ENCODE data around the gene AMZ1.

AMZ1 gene

GRCh38 chr7:2651336-2651735 lies 36.7 kb upstream of the AMZ1 start:
- no peak for DNase-seq (ENCODE audit: low read depth, low spot score)

DNA sequence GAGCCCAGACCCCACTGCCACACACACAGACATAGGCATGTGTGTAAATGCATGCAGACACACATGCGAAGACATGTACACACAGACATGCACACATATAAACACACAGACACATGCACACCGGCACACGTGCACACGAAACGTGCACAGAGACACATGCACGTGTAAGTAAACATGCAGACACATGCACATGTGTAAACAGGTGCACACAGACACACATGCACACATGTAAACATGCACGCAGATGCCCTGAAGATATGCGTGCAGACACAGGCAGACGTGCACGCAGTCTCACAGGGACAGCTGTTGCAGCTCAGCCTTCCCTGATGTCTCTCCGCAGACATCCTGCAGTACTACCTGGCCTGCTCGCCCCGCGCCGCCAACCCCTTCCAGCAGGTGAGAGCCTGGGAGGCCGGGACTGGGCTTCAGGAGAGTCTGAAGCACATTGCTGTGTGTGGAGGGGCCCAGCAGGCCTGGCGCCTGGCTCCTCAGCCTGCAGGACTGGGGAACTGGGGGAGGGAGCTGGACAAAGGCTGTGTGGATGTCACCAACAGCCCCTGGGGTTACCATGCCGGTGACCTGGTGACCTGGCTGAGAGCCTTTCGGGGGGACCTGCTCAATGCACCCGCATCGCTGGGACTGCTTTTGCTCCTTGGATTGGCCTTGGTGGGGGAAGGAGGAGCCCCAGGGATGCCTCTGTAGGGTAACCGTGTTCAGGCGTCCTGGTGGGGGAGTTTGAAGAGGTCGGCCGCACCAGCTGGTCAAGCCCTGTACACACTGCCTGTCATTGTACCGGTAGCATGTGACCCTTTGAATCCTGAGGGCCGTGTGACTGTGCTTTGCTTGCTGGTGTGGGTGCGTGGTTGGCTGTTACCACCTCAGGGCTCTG lies 35.9 kb upstream of the AMZ1 start:
- DNase-seq (ENCODE audit: low read depth, low spot score): no peak

- no peak for DNase-seq (ENCODE audit: low read depth, low spot score)
These were observed 35.3 kb upstream of the AMZ1 start for GRCh38 chr7:2652736-2653060.

DNA sequence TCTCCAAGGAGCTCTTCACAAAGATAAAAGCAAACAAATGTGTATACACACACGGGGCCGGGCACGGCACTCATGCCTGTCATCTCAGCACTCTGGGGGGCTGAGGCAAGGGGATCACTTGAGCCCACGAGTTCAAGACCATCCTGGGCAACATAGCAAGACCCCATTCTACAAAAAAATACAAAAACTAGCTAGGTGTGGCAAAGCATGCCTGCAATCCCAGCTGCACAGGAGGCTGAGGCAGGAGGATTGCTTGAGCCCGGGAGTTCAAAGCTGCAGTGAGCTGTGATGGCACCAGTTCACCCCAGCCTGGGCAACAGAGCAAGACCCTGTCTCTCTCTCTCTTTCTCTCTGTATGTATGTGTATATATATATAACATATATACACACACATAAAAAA lies 33.9 kb upstream of the AMZ1 start:
- no peak for DNase-seq (ENCODE audit: low read depth, low spot score)

- no peak for DNase-seq (ENCODE audit: low read depth, low spot score)
These were observed 32.0 kb upstream of the AMZ1 start for GRCh38 chr7:2655870-2656614.

GRCh38 chr7:2657208-2657607 lies 30.8 kb upstream of the AMZ1 start:
- DNase-seq (ENCODE audit: low read depth, low spot score): no peak

DNA sequence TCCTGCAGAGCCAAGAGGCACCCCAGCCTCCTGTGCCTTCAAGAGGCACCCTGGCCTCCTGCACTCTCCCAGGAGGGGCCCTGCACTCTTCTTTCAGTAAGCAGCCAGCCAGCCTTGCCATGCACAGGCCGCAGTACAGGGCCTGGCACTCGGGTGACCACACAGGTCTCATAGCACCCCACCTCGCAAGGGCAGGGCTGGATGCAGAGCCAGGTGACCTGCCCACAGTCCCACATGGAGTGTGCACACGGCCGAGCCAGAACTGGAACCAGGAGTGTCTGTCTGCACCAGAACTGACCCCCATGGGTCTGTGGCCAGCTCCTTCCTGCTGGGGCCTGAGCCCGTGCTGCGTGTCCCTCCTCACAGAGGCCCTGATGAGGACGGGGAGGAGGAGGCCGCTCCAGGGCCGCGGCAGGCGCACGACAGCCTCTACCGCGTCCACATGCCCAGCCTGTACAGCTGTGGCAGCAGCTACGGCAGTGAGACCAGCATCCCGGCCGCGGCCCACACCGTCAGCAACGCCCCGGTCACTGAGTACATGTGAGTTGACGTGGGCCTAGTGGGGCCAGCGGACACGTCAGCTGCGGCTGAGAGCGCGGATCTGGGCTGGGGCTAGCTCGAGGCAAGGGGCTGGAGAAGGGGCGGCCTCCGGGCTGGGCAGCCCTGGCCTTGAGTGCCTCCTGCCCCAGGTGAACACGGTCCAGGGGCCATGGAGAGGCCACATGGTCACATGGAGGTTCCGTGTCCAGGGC lies 29.9 kb upstream of the AMZ1 start:
- no peak for DNase-seq (ENCODE audit: low read depth, low spot score)

DNA sequence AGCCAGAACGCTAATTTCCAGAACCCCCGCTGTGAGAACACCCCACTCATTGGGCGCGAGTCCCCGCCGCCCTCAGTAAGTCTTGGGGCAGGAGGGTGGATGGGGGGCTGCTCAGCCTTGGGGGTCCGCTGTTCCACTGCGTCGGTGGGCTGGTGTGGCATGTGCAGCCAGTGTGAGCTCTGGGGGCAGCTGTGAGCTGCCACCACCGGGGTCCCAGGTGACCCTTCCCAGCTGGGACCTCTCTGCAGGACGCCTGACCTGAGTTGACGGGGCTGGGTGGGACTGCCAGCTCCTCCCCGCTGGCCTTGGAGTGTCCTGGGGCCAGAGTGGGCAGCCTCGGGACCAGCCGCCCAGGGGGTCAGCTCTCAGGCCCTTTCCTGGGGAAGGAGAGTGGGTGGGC lies 29.1 kb upstream of the AMZ1 start:
- DNase-seq (ENCODE audit: low read depth, low spot score): no peak

DNA sequence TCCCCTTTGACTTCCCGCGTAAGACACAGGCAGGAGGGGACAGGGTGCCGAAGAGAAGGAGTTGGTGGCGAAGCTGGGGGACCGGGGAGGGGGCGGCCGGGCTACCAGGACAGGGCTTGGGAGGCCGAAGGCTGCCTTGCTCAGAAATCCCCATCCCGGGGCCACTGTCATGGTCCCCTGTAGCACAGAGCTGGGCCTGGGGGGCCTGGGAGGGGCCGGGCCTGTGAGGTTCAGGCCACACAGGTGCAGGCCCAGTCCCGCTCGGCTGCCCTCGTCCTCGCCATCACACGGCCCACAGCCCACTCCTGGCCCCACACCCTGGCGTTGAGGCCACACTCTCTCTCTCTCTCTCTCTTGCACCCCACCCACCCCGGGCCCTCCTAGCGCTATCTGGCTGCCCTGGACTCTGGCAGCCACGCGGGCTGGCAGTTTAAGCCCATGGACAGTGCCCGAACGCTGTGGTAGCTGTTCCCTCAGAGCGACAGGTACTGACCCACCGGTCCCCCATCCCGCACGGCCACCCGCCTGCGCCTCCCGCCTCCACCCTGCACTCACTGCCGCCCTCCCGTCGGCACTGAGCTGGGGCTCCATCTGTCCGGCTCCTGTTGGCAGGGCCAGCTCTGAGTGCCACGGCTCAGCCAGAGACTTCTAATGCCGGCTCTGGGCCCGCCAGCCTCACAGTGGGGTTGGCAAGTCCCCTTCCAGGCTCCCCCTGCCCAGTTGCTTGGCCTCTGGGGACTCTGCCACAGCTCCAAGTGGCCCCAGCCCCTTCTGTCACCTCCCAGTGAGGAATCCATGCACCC lies 28.2 kb upstream of the AMZ1 start:
- no peak for DNase-seq (ENCODE audit: low read depth, low spot score)

GRCh38 chr7:2660359-2661095 lies 27.5 kb upstream of the AMZ1 start:
- DNase-seq (ENCODE audit: low read depth, low spot score): no peak

- DNase-seq (ENCODE audit: low read depth, low spot score): no peak
These were observed 26.9 kb upstream of the AMZ1 start for GRCh38 chr7:2661096-2661449.

GRCh38 chr7:2661602-2662272 lies 26.3 kb upstream of the AMZ1 start:
- DNase-seq (ENCODE audit: low read depth, low spot score): no peak

- no peak for DNase-seq (ENCODE audit: low read depth, low spot score)
These were observed 25.5 kb upstream of the AMZ1 start for GRCh38 chr7:2662273-2663120.

DNA sequence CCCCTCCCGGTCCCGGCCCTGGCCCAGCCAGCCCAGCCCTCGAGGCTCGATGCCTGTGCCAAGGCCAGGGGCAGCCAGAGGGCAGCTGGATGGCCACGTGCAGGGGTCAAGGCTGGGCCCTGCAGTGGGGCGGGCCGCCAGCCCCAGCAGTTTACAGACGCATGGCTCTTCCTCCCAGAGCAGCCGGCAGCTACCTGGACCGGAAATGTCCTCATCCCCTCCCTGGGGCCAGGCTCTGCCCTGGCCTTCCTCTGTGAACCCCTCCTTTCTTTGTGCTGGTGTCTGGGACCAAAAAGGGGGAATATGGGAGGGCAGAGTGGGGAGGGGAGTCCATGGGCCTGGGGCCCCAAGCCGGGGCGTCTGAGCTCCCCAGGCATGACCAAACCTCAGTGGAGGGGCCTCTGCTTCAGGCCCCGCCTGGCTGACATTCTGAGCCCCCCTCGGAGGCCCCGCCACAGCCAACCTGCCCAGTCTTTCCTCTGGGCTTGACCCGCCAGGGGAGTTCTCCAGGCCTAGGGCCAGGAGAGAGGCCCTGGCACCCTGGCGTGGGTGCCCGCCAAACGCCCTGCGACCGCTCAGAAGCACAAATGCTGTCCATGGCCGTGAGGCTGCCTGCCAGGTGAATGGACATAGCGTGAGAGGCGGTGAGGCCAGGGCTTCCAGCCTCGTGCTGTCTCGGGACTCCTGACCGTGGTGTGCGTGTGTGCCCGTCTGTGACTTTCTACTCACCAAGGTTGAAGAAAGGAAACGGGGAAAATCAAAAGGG lies 24.7 kb upstream of the AMZ1 start:
- DNase-seq (ENCODE audit: low read depth, low spot score): no peak

GRCh38 chr7:2663960-2664359 lies 24.0 kb upstream of the AMZ1 start:
- DNase-seq (ENCODE audit: low read depth, low spot score): no peak

DNA sequence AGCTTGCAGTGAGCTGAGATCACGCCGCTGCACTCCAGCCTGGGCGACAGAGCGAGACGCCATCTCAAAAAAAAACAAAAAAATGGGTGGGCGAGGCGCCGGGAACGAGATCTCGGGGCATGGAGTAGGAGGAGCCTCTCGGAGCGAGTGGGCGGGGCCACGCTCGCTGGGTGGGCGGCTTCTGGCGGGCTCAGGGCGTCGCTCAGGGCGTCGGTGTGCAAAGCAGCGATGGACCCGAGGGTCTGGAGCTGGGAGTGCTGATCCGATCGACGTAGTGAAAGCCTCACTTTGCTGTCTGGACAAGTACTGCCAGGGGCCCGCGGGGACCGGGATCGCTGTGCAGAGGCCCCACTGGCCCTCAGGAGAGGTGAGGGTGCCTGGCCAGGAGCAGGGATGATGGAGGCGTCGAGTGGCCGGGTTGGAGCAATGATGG lies 22.6 kb upstream of the AMZ1 start:
- no peak for DNase-seq (ENCODE audit: low read depth, low spot score)

GRCh38 chr7:2666155-2666554 lies 21.8 kb upstream of the AMZ1 start:
- no peak for DNase-seq (ENCODE audit: low read depth, low spot score)

DNA sequence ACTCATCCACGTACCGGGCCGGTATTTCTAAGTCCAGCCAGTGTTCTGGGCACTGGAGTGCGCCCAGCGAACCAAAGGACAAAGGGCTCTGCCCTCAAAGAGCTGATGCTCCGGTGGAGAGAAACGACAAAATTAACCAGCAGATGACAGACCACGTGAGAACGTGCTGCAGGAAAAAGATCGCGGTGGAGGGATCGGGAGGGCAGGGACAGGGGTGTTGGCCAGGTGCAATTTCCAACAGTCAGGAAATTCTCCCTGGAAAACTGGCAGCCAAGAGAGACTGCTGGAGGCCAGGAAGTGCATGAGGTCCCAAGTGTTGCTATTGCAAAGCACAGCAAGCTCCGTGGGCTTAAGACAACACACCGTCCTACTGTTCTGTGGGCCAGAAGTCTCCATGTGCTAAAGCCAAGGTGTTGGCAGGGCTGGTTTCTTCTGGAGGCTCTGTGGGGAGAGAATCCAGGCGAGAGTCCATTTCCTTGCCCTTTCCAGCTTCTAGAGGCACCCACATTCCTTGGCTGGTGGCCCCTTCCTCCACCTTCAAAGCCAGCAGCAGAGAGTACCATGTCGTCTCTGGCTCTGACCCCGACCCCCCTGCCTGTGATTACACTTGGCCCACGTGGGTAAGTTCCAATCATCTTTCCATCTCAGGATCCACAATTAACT lies 21.3 kb upstream of the AMZ1 start:
- DNase-seq (ENCODE audit: low read depth, low spot score): no peak

Measured in brain pericyte (primary cell).